Activated T-helper 1 cell treated with anti-CD3 and anti-CD28 coated beads, Interleukin-2, amount 50 U/mL, for 16 hours (primary cell): Measurements from ENCODE around the gene ALLC.

ENCODE experiments used
- DNase-seq, 2 donors: peaks; one replicate each; pipeline ENCODE4 v3.0.0-alpha.2; 2020; ENCODE audit warnings: low read depth in 1 of 2, low spot score in 1 of 2

The ALLC gene

DNA sequence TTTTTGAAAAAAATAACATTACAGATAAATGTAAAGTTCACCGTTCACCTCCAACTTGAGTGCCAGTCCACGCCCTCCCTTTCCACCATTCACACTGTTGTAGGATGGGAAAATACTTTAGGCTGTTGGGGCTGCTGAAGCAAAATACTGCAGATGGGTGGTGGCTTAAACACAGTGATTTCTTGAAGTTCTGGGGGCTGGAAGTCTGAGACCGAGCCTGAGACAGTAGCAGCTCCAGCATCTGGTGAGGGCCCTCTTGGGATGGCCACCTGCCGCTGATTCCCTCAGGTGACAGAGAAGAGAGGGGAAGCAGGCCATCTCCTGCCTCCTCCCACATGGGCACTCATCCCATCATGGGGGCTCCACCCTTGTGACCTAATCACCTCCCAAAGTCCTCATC lies 17.7 kb downstream of the ALLC start:
- DNase-seq: no peak

DNA sequence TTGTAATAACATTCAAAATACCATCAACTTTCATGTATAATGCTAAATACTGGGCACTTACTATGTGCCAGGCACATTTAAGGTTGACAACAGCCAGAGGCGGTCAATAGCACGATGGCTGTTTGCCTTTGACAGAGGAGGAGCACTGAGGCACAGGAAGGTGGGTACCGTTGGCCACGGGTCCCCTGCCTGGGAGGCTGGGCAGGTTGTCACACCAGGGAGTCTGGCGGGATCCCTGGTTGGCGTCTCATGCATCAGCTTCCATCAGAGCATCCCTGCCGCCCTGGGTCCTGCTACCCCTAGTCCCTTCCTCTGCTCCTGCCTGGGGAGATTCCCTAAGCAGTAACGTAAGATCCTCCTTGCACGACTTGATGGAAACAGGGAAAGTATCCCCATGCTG lies 19.4 kb downstream of the ALLC start:
- no peak for DNase-seq

DNA sequence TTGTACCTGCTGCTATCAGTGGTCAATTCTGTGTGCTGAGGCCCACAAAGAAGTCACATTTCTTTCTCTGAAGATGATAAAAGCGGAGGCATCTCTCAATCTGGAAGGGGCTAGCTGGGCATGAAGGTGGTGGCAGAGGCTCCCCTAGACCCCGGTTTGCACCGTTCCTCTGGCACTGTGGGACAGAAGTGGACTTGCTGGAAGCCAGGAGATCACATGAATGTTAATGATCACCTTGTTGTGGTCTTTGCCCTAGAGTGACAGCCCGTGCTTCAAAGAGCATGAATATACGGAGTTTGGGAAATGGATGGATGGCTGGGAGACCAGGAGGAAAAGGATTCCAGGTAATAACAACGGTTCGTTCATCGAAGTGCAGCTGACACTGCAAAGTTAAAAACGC lies 20.2 kb downstream of the ALLC start:
- no peak for DNase-seq

DNA sequence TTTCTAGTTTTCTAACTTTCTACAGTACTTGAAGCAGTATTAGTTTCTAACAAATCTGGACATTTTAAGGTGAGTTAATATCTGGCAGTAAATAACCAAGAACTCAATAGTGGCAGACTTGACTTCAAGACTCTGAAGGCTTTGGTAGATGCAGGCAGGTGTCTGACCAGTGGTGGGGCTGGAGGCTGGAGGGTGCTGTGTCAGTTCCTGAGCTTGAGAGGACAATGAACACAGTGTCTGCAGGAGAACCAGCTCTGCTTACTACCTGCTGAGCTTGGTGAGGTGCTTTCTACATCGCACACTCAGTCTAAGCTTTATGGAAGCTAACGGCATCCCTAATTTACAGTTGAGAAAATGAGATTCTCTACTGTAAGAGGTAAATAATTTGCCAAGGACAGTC lies 21.2 kb downstream of the ALLC start:
- no peak for DNase-seq

DNA sequence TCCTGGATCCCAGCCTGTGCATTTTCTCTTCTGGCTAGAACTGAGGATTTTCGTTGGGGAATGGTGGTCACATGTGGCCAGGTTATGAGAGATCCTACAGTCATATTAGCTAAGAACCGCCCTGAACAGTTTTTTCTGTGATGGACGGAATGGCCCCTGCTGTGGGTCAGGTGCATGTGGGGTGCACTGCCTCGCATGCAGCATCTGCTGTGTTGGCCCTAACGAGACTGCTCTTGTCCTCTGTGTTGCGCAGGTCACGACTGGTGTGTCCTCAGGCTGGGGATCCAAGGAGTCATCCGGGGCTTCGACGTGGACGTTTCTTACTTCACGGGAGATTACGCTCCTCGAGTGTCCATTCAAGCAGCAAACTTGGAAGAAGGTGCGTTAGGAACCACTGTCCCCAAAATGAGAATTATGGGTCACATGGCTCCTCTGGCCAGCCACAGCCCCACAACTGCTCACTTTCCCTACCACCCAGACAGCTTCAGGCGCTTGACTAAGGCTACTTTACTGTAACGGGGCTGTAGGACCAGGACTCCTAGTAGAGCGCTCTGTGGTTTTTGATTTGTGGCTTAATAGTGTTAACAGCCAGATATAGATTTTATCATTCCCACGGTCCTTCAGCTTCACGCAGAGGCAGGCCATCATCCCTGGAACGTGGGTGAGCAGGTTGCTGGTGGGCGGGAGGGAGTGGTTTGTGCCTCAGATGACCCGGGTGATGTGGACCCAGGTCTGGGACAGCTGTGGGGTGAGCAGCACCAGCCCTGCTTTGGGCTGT lies 21.8 kb downstream of the ALLC start:
- DNase-seq: no peak

DNA sequence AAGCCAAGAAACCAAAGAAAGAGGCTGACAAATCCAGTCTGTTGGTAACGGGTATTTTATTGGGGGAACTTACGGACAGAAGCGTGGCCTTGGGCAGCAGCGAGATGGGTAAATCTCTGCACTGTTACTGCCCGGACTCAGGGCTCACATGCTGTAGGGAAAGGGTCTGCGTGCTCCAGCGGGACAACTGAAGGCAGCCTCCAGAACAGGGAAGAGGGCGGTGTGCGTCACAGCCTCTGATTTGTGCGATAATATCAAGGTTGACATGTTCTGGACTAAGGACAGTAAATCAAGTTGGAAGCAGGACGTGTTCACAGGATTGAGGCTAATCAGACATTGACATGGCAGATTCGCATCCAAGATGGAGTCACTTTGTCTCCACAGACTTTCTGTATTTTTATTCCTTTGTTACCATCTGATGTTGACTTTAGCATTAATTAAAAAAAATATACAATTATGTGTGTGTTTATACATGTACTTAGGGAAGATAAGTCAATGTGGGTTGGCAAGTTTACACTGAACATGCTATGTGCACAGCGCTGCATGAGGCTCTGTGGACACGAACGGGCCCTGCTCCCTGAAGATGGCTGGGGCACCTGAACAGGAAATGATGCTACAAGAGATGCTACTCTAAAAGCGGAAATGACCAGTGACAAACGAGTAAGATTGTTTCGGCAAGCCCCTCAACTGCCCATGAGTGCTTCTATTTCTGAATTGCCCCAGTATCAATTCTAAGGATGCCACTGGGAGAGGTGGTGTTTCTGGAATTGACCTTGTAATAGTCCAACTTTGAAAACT lies 22.7 kb downstream of the ALLC start:
- DNase-seq: no peak

DNA sequence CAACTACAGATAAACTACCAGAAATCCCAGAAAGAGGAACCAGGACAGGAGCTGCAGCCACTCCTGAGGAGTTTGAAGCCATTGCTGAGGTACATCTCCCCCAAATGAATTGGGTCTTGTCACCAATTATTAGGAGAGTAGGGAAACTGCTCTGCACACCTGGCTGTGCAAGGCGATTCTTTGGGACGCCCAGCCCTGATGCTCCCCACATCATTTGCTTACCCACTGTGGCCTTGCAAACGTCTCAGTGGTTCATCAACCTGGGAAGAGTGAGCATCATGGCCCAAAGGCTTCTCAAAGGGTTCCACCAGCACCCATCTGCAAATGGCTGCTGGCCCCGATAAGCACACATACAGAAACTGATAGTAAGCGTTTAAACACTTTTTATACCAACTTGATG lies 23.6 kb downstream of the ALLC start:
- no peak for DNase-seq

DNA sequence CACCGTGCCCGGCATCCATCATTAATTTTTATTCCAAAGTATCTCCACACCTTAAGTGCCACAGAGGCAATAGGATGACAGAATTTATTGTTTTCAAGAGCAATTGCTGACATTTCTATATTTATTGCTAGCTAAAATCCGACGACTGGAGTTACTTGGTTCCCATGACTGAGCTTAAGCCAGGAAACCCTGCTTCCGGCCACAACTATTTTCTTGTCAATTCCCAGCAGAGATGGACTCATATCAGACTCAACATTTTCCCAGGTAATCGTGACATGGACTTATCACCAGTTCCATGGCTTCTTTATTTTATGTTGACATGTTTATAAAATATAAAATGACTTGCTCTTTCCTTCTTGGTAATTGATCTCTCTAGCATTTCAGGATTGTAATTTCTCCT lies 24.8 kb downstream of the ALLC start:
- DNase-seq: no peak

DNA sequence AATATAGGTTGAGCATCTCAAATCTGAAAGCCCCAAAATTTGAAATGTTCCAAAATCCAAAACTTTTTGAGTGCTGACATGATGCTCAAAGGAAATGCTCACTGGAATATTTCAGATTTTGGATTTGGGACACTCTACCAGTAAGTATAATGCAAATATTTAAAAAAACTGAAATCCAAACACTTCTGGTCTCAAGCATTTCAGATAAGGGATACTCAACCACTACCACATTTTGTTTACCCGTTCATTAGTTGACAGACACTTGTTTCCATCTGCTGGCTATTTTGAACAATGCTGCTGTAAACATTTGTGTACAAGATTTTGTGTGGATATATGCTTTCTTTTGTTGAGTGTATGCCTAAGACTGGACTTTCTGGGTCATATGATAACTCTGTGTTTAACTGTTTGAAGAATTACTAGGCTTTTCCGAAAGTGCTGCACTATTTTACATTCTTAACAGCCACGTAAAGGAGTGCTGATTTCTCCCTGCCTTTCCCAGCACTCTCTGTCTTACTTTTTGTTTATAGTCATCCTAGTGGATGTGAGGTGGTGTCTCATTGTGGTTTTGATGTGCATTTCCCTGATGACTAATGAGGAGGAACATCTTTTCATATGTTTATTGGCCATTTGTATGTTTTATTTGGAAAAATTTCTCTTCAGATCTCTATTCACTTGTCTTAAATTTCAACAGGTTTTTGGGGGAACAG lies 25.9 kb downstream of the ALLC start:
- DNase-seq: no peak

DNA sequence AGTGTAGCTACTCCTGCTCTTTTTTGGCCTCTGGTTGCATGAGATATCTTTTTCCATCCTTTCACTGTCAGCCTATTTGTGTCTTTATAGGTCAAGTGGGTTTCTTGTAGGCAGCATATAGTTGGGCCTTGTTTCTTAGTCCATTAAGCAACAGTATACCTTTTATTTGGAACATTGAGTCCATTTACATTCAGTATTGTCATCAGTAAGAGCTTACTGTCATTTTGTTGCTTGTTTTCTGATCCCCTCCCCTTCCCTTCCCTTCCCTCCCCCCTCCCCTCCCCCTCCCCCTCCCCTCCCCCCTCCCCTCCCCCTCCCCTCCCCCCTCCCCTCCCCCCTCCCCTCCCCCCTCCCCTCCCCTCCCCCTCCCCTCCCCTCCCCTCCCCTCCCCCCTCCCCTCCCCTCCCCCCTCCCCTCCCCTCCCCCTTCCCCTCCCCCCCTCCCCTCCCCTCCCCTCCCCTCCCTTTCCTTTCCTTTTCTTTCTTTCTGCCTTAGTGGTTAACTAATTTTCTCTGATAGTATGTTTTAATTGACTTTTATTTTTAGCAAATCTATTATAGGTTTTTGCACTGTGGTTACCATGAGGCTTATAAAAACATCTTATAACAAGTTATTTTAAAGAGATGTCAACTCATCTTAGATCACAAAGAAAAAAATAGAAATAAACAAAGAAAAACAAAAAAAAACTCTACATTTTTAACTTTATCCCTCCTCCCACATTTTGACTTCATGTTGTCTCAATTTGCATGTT lies 32.2 kb downstream of the ALLC start:
- DNase-seq: no peak

DNA sequence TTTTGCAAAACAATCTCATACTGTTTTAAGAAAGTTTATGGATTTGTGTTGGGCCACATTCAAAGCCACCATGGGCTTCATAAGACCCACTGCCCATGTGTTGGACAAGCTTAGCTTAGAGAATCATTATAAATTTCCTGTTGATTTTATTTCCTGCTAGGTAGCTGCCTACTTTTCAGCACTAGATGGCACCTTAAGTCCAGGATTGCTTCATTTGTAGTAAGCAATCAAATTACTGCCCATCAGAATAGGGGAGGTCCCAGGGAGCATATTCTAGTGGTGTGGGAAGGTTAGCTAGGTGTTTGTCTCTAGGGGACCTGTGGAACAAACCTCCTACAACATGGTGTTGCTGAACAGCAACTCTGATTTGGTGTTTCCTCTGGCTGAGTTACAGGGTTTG lies 34.4 kb downstream of the ALLC start:
- no peak for DNase-seq

DNA sequence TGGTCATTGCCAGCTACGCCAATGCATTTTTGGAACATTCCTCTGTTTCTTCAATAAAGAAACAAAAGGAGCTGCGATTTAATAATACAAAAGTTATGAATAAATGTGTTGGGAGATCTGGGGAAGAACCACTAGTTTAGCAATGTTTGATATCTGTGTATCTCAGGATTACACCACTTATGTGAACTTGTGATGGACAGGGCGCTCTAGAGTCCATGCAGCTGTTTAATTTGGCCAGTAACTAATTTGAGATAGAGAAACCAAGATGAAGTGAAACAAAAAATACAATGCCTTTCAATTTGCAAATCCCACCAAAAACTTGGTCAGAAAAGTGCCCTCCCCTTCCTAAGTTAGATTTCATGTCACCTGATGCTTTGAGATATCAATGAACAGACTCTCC lies 38.5 kb downstream of the ALLC start:
- no peak for DNase-seq

DNA sequence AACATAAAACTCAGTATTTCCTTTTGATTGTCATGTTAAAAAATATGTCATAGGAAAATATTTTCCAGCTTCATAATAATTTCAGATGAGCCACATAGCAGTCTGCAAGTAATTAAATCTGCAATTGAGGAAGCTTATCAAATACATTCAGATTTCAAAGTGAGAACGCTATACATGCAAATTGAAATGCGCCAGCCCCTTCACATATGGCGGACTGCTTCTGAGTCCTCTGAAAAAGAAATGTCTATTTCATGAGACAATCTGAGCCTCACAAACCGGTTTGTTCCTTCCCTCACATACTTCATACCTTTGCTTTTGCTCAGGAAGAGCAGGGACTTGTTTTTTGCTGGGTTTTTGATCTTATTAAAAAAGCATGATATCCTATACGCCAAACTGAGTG lies 43.1 kb downstream of the ALLC start:
- no peak for DNase-seq

DNA sequence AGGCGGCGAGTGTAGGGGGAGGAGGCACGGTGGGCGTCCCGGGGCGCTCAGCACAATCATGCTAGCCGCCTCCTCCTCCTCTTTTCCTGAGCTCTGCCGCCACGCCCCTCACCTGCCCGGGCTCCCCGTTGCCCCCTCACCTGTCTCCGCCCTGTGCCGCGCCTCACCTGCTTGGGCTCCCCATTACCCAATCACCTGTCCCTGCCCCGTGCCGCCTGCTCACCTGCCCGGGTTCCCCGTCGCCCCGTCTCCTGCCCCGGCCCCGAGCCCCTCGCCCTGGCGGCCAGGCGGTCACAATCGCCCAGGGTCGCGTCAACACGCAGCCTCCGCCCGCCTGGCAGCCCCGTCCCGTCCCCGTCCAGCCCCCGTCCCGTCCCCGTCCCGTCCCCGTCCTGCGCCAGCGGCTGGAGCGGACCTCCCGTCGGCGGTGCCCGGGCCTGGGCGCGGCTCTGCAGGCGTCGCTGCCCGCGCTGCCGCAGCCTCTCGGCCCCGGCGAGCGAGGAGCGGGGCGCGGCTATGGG lies 45.3 kb downstream of the ALLC start, which contains the start of gene DCDC2C:
Gene DCDC2C (plus strand): TSS at position 340 of the 521 bp plus-strand sequence. CDS start 177 bp downstream, at position 517.
- DNase-seq: no peak

DNA sequence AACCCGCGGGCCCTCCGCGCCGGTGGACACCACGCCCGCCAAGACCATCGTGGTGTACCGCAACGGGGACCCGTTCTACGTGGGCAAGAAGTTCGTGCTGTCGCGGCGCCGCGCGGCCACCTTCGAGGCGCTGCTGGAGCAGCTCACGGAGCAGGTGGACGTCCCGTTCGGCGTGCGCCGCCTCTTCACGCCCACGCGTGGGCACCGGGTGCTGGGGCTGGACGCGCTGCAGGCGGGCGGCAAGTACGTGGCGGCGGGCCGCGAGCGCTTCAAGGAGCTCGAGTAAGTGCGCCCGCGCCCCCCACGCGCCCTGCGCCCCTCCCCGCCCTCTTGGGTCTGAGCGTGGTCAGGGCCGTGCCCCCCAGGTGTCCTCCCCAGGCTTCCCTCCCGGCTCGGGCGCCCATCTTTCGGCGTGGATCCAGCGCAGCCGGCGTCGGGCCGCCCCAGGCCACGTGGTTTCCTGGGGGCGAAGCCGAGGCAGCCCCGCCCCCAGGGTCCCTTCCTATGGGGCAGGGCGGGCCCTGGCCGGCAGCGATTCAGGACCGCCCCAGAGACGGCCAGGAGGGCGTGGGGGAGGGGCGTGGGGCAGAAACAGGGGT lies 45.9 kb downstream of the ALLC start:
- DNase-seq: no peak

DNA sequence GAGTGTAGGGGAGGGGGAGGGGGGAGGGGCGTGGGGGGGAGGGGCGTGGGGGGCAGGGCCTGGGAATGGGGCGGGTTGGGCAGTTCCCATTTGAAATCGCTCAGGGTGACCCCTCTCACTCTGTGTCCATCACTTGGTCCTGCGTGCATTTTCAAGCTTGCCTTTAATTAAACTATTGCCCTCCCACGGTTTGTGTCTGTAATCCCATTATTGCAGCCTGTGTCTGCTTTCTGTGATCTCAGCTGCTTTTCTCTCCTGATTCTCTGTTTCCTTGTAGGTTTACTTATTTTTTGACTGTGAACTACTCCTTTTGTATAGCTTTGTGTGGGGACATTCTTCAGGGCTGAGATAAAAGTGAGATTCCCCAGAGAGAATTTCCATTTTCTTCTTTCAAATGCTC lies 46.7 kb downstream of the ALLC start:
- DNase-seq: no peak

DNA sequence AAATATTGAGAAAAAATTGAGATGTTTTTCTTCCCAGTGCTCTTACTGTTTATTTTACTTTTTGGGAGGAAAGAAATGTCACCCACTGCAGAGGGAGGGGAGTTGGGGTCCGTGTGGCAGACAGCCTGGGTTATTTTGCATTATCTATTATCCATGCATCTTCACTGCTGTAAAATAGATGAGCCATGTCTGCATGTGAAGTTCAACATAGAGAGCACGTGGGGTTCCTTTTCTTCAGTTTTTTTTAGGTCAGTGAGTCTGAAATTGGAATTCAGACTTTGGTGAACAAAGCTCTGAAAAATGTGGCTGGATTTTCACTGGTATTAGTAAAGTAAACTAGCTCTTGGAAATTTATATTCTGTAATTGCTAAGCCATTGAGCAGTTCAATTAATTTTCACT lies 47.8 kb downstream of the ALLC start:
- no peak for DNase-seq

DNA sequence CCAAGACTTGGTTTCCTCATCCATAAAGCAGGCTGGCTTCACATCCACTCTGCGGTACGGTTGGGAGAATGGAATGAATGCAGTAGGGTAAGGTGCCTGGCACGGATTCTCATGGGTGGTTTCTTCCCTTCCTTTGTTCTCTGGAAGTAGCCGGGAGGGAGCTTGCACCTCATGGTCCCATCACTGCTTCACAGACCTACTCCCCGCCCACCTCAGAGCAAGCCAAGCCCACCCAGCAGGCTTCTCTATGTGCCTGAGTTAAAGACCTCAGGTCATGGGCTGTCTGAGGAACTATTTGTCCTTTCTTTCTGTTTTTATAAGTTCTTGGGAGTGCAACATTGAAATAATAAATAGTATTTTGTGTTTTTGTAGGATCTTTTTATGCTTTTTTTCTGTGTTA lies 48.9 kb downstream of the ALLC start:
- no peak for DNase-seq

DNA sequence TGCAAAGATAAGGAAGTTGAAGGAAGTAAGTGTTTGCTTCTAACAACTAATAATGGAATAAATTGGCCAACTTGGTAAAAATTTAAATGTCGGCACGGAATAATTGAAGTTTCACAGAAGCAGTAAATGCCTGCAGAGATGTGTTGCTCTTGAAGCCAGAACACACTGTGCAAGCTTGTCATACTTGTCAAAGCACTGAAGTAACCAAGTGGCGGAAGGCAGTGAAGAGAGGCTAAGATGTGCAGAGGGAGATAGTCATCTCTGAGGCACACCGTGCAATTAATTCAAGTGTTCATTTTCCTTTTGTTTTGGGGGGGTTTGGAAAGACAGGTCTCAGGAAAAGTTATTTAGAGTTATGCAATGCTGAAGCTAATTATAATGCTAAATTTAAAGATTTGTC lies 50.6 kb downstream of the ALLC start:
- DNase-seq: no peak

DNA sequence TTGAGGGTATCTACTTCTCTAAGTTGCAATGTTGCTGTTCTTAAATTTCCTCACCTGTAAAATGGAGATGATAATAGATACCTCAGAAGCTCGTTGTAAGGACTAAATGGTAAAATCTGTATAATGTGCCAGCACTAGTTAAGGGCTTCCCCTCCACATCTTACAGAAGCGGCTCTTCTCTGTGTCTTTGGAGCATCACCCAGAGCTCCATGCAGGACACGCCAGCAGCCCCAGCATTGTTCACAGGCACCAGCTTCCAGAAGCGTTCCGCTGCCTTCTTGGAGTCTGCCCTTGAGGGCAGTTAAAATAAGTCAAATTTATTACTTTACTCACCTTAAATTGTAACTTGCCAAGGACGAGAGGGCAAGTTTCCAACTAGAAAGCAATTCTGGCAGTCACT lies 51.2 kb downstream of the ALLC start:
- DNase-seq: no peak

DNA sequence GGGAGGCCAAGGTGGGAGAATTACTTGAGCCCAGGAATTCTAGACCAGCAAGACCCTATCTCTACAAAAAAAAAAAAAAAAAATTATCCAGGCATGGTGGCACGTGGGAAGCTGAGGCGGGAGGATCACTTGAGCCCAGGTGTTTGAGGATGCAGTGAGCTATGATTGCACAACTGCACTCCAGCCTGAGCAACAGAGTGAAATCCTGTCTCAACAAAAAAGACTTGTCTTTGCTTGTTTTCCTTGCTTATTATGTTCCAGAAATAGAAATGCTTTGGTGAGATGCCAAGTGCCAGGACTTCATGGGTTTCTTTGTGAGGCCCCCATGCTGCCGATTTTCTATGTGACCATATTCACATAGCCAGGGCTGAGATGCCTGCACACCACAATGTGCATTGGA lies 54.4 kb downstream of the ALLC start:
- DNase-seq: no peak
